GM18526 (cell line): ENCODE results near the gene SLC22A5.

ENCODE experiments used
- POLR2A ChIP-seq: IDR thresholded peaks from 3 replicates; pipeline ENCODE4 v1.6.1; 2011; ENCODE audit not compliant: insufficient read length; ENCODE audit errors: extremely low read depth

SLC22A5 gene

DNA sequence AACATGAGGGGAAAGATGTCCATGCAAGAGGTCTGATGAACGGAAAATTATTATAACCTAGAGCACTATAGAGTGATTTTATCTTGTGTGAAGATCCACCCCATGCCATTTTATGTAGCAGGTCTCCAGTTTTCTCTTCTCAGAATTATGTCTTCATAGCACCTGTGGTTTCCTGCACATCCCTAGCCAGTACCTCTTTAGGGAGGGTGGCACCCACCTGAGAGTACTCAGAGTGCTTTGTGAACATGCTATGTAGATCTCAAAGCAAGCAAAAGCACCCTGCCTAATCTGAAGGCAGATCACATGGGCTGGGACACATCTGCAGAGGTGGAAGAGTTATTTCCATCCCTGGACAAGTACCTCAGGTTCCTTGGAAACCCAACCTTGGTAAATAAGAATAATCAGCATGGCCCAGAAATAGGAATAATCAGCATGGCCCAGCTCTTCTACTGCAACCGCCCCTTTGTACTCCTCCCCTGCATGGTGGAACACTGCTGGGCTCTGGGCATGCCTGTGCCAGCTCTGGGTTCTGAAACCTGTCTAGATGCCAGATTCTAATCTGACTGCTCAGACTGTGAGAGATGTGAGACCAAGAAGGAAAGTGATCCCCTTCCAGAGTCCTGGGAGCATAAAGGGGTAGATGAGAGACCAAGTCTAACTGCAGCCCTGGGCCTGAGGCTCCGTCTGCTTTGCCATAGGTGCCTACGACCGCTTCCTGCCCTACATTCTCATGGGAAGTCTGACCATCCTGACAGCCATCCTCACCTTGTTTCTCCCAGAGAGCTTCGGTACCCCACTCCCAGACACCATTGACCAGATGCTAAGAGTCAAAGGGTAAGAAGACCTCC, 23.7 kb downstream of the SLC22A5 start:
- TF ChIP-seq POLR2A, result no peak

DNA sequence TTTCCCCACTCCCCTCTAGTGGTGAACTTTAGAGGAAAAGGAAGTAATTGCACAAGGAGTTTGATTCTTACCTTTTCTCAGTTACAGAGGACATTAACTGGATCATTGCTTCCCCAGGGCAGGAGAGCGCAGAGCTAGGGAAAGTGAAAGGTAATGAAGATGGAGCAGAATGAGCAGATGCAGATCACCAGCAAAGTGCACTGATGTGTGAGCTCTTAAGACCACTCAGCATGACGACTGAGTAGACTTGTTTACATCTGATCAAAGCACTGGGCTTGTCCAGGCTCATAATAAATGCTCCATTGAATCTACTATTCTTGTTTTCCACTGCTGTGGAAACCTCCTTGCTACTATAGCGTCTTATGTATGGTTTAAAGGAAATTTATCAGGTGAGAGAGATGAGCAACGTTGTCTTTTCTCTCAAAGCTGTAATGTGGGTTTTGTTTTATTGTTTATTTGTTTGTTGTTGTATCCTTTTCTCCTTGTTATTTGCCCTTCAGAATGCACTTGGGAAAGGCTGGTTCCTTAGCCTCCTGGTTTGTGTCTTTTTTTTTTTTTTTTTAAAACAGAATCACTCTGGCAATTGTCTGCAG, 25.3 kb downstream of the SLC22A5 start:
- no peak for TF ChIP-seq POLR2A

DNA sequence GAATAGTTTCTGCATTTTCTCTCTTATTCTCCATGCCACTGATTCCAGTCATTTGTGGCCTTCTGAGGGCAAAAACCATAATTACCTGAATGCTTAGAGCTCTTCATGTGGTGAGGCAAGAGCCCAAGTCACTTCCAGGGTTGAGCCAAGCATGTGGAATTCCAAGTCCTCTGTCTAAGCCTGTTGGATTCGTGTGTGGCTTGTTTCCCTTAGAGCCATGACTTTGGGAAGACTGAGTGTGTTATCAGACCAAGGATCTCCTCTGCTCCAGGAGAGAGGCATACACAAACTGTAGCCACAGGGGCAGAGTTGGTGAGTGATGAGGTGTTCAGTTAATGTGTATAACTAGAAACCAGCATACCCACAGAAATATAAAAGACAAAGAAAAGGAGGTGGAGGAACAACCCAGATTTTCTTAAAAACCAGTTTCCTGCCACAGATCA, 27.1 kb downstream of the SLC22A5 start:
- TF ChIP-seq POLR2A, result no peak

DNA sequence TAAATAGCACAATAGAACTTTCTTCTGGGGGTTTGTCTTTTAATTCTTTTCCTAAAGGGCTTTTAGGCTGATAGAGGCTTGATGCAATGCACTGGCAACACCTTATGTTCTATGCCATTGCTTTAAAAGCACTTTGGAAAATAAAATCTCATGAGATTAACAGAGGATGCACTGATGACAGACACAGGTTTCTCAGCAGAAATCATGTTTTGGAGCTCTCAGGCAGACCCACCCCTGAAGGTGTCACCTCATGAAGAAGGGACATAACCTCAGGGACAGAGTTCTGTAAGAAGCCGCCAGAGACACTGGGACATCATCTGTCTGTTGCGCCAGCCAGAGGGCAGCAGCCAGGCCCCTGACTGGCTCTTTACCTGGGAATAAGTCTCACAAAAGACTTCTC, 27.7 kb downstream of the SLC22A5 start:
- TF ChIP-seq POLR2A, result no peak

DNA sequence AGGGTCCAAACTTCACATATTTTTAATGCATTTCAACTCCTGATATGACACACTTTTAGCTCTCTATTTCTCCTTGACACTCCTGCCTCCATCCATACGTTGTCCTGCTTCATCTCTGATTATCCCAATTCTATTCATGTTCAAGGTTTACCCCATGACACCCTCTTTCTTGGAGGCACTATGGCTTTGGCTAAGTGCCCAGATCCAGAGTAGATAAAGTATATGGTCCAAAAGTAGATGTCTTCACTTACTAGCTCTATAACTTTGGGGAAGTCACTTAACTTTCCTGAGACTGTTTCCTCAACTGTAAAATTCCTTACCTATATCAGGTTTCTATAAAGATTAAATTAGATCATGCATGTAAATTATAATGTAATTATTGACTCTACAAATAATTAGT, 36.1 kb downstream of the SLC22A5 start:
- TF ChIP-seq POLR2A, result no peak

DNA sequence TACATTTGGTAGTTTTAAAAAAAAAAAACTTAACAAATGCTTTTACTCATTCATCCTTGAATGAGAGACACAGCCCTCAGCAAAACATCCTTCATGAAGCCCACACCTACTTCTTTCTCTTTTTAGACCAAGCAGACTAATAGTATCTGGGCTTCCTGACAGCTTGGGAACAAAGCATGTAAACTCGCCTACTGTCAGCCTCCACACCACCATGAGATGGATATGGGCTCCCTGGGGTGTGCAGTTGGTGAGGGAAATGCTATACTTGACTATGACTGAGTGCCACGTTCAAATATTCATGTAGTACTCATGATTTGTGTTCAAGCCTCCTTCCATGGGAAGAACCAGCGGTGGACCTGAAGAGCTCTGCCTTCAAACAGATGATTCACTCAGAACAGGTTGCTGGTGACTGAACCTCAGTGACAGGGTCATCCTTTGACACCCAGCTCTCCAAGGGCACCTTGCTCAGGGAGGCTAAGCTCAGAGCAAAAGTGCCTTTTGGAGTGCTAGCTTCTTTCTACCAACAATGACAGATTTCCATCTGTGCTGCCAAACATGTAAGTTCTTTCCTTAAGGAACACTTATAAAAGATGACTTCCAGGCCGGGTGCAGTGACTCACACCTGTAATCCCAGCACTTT, 36.8 kb downstream of the SLC22A5 start:
- no peak for TF ChIP-seq POLR2A

DNA sequence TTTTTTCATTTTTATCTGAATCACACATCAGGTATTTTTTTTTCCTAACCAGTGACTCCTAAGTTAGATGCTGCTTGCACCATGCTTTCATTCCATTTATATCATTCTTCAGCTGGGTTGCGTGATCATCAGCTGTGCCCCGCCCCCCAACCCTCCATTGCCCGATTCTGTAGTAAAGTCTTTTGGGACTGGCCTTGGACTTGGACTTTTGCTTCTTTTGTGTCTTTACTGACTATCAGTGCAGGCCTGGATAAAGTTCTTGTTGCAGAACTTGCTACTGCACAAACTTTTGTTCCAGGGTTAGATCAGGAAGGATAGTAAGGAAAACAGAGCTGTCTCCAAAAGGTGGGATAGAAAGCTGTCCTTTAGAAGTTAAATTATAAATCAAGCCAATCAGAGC, 38.5 kb downstream of the SLC22A5 start:
- no peak for TF ChIP-seq POLR2A

DNA sequence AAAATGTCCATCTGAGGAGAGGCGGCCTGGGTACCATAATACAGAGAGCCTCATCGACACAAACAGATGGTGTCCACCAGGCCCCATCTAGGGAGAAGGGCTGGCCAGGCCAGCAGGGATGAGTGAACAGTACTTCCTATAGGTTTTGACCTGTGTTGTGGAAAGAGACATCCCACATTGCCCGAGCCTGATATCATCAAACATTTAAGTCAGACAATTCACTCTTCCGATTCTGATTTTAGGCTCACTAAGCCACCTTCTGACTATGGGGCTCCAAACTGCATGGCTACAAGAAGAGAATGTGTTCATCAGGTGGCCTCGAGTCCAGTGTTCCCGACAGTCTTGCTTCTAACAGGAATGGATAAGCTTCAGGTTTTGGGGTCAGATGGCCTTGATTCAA, 38.9 kb downstream of the SLC22A5 start:
- TF ChIP-seq POLR2A, result no peak

DNA sequence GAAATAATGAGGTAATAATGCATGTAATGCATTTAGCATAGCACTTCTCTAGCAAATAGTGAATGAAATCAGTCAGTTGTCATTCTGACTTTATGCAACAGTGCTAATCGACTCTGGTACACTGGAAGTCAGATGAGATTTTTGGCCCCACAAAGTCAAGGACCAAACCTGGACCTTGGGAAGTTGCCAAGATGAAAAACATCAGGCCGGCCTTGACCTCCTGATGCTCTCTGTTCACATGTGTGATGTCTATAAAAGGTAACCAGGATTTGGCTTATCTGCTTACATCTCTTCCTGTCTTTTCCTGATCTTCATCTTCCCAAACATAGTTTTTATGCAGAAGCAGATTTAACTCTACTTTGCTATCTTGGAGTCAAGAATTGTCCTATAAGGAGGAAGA, 39.5 kb downstream of the SLC22A5 start:
- no peak for TF ChIP-seq POLR2A

DNA sequence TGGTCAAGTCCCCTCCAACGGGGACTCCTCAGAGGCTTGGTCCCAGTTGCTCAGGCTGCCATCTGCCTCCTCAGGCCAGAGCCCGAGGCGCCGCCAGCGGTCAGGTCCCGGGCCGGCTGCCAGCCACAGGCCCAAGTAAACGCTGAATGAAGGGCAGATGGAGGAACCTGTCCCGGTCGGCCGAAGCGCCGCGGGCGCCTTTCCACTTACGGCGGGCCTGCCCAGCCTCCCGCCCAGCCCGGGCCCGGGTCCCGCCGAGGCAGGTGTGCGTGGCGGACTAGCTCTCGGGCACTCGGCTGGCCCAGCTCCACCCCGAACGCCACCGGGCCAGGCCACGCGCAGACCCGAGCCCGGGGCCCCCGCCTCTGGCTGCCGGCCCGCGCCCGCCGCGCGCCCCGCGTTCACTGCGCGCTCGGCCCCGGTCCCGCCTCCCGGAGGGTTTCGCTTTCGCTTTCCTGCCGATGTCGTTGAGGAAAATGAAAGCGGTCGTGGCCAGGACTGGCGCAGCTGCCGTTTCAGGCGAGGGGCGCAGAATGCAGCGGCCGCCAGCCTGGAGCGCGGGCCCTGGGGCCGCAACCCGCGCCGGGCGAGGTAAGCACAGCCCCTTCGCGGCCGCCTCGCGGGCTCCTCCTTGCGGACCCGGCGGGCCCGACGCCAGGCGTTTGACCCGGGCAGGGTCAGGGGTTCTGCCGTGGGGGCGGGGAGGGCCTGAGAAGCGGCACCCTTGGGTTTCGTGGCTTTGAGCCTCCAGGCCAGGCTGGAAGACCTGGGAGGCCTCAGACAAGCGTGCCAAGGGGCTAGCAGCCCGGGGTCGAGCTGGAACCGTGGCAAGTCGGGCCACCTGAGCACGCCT, 41.2 kb downstream of the SLC22A5 start:
- peak; percentile 76 for TF ChIP-seq POLR2A

DNA sequence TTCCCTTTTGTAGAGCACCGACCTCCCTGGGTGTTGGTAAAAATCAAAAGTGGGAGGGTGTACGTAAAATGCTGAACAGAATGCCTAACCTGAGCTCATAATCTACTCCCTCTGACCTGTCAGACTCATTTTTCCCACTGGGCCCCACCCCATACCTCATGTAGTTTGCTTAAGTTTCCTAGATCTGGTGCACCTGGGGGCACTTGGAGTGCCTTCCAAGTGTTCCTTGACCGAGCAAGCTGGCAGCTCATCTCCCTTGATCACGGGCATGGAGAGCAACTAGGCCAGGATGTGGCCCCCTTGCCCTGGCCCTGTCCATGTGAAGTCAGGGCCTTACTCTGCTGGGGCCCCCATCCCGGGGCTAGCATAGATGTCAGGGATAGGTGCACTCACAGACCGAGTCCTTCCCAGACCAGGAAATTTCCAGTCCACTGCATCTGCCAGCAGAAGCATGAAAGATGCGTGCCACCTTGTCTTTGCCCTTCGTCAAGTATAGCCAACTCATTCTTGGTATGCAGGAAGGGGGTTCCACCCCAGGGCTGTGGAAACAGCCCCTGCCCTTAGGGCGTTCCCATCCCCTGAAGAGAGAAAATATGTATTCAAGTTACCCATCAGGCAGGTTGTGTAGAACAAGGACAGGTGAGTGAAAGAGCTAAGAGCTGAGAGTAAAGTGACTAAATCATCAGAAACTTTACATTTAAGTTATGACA, 41.9 kb downstream of the SLC22A5 start:
- TF ChIP-seq POLR2A, result no peak

DNA sequence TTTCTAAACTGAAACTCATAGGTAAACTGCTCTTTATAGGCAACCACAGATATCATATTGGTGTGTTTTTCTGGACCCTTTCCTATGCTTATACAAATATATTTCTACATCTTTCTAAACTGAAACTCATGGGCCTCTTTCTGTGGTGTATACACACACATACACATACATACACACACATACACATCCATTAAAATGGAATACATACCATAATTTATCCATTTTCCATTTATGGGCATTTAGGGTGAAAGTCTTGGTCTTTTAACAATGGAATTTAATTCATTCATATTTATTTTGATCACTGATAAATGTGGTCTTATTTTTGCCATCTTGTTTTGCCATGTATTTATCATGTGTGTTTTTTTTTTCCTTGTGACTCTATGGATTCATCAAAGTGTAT, 44.1 kb downstream of the SLC22A5 start:
- TF ChIP-seq POLR2A, result no peak

DNA sequence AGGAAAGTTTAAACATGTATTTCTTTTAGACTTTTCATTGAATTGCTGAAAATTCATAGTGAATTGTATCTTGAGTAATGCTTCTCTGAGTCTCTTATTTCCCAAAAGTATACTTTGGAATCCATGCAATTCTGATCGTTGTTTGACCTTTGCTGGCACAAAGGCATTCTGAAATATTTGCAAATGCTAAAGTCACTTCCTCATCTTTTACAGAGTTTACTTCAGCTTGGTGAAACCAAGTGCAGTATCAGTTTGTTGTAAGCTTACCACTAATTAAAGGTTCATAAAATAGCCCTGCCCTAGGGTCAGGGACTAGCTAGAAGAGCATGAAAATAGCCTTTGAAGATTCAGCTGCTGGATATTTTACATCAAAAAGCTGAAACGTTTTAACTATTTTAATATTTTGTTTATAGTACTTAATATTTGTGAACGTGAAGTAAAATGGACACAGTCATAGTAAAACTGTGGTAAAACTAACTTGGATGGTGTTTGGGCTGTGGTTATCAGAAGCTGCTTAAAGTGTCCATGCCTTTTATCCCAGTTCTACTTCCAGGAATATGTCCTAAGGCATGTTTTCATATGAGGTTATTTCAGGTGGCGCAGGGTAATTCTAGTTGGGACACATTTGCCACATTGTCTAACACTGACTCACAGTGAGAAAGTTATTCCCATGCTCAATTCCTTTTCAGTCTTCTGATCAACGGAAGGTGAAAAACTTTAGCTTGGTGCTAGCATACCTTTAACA, 45.3 kb downstream of the SLC22A5 start:
- TF ChIP-seq POLR2A, result no peak
